Measurements from ENCODE around the gene GRIA1.

- TF ChIP-seq POLR2A (IDR thresholded peaks at IDR 0.05): no peak
- no peak for TF ChIP-seq CTCF (IDR thresholded peaks at IDR 0.05)
These were observed 128.4 kb downstream of the GRIA1 start for GRCh38 chr5:153618867-153619266.

All from breast epithelium (tissue), 3 donors.